ENCODE measurements around the gene WDR54. TPM values are rescaled to one million over a fixed set of nuclear protein-coding genes. Genes with fewer than 3 reads are reported as not detected.

WDR54 gene
- total and polyA plus RNA-seq, 10 of the 15 experiments (the other 5 are each of a cell fraction or from before 2014, with no cell fraction given), result 38.2 to 116 (median 89.1) TPM

GRCh38 chr2:74424139-74424992, 2.8 kb downstream of the WDR54 start:
- no peak for FAIRE-seq
- SMC1A ChIA-PET (ENCODE audit: uncharacterized antibody, unreplicated experiment), result interaction anchor here (0.9 to 1.2 kb wide), 2 partner anchors 15 to 32 kb away, joined by 3 read pairs; no protein-coding TSS in a partner anchor

More at GRCh38 chr2:74424139-74424992, 2.8 kb downstream of the WDR54 start:
- Histone ChIP-seq H3K4me2 (ENCODE audit: control insufficient read depth, insufficient read depth) (no peak overlapping the region), H3K9ac (ENCODE audit: control insufficient read depth, insufficient read depth, low read length) (no peak overlapping the region), H2AFZ (ENCODE audit: control insufficient read depth, low read depth, low read length) (no peak overlapping the region), H3K9me3 (replicated peaks; ENCODE audit: control insufficient read depth, insufficient read depth, low read length) (no peaks in the 10 kb centered on the region), H4K20me1 (ENCODE audit: control insufficient read depth, insufficient read depth) (no peaks in the 10 kb centered on the region), H3K36me3 (ENCODE audit: control insufficient read depth in 2 of 2, insufficient read depth in 2 of 2, low read length in 1 of 2) (peaks cover 0 to 12% of the 10 kb centered on the region in 2 experiments; a peak in 1 of 4 replicates), H3K4me3 (no peak overlapping the region), H3K27me3 (replicated peaks in 1 of 2; ENCODE audit: control insufficient read depth in 2 of 2, insufficient read depth in 2 of 2, low read length in 1 of 2) (no peaks in the 10 kb centered on the region), H3K4me1 (ENCODE audit: control insufficient read depth, insufficient read depth, low read length) (peaks cover 18% of the 10 kb centered on the region), H3K79me2 (ENCODE audit: control insufficient read depth, insufficient read depth, low read length) (peaks cover 9% of the 10 kb centered on the region), H3K27ac (ENCODE audit: control insufficient read depth, insufficient read depth) (no peak overlapping the region)
- TF ChIP-seq MYB (IDR thresholded peaks at IDR 0.05; ENCODE audit: borderline replicate concordance, low read depth, low read length), result no peak
- TF ChIP-seq EZH2 (IDR thresholded peaks at IDR 0.05; ENCODE audit: borderline replicate concordance, control insufficient read depth, low read depth, low read length), result no peak
- no peak for TF ChIP-seq WRNIP1 (IDR thresholded peaks at IDR 0.05; ENCODE audit: borderline replicate concordance, low read depth, low read length)
- TF ChIP-seq EED (IDR thresholded peaks at IDR 0.05; ENCODE audit: low read depth), result no peak
- TF ChIP-seq SREBF2 (IDR thresholded peaks at IDR 0.05; ENCODE audit: low read length), result no peak
- no peak for TF ChIP-seq FOXK2 (IDR thresholded peaks at IDR 0.05)
- TF ChIP-seq BRCA1 (IDR thresholded peaks at IDR 0.05; ENCODE audit: low read depth, low read length), result no peak
- TF ChIP-seq SKIL (IDR thresholded peaks at IDR 0.05; ENCODE audit: low read depth, poor library complexity, severe bottlenecking), result no peak
- TF ChIP-seq SMAD1 (IDR thresholded peaks at IDR 0.05; ENCODE audit: low read depth, partially characterized antibody), result no peak
- in situ Hi-C loops (cut with MboI) (no loop called here), intact Hi-C loops (cut with micrococcal nuclease; ENCODE audit: unreplicated experiment) (no loop called here)
- no TSS peak for BruUV-seq (replicated peaks)
- POLR2A ChIA-PET, result interaction anchor here (0.6 to 0.9 kb wide), 4 partner anchors 14 to 50 kb away, joined by 3 read pairs; no protein-coding TSS in a partner anchor
- ATAC-seq (no peak), DNase-seq (ENCODE audit: low read depth, low spot score) (no peak)
- WGBS (ENCODE audit: insufficient coverage, insufficient replicate concordance, low lambda C conversion rate, missing lambda C conversion rate), result 88% methylated on average over 5 of the region's 5 CpGs
- CTCF ChIA-PET, result interaction anchor here (0.6 kb wide), 1 partner anchor 42 kb away, joined by 4 read pairs; no protein-coding TSS in a partner anchor
- RAD21 ChIA-PET (ENCODE audit: unreplicated experiment), result interaction anchor here (0.6 kb wide), 1 partner anchor 30 kb away, joined by 3 read pairs; no protein-coding TSS in a partner anchor

Measured in GM12878 (cell line).